GM18907 (cell line): ENCODE data around the gene DAB2.
"Not testable (repeated sequence)": the region's sequence is repeated elsewhere in the genome, so short reads cannot be mapped to it uniquely, and the experiment has no call there.

Source experiments
- ATAC-seq: cut with Tn5 transposase; IDR thresholded peaks from one replicate; pipeline ENCODE4 v1.9.1; 2021; ENCODE audit warnings: mild to moderate bottlenecking, moderate library complexity; ENCODE audit not compliant: unreplicated experiment

DAB2 gene

DNA sequence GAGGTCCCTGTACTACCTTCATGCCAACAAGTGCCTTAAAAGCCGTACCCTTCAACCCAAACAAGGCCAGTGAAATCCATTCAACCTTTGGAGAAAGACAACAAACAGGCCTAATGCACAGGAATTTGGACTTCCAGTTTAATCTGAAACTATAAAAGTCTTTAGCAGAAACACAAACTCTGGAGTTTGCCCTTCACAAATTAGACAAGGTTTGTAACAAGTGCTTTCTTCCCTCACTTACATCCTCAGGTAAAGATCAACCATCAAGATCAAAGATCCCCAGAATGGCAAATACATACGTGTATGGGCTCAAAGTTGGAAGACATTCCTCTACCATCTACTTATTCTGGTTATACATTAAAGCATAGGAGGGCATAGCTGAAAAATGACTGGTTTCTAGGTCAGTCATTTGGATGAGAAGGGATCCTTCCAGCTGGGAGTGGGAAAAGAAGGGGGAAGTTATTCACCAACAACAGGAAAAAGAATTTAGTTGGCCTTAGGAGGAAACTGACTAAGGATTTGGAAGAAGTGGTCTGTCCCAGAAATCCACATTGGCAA lies 2.0 kb downstream of the DAB2 start:
- no peak for ATAC-seq

DNA sequence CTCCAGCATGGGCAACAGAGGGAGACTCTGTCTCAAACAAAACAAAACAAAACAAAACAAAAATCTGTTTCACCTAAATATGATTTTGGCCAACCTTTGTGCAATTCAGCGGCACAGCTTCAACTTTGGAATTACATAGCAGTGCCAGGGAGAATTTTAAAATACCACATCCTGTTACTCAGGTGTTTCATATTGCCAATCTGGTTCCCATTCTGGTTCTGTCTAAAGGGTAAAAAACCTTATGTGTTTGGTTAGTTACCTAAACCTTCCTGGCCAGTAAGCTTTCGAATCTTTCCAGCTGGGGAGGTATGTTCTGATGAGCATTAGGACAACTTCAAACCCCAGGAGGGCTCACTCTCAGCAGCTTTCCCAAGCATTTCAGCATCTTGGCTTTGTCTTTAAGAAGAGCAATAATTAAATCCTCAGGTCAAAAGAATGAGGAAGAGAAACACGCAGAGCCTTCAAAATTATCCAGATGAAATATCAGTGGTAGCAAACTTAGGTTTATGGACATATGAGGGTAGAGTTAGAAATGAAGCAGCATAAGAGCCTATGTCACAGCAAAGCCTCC lies 2.7 kb downstream of the DAB2 start:
- ATAC-seq, result no peak

DNA sequence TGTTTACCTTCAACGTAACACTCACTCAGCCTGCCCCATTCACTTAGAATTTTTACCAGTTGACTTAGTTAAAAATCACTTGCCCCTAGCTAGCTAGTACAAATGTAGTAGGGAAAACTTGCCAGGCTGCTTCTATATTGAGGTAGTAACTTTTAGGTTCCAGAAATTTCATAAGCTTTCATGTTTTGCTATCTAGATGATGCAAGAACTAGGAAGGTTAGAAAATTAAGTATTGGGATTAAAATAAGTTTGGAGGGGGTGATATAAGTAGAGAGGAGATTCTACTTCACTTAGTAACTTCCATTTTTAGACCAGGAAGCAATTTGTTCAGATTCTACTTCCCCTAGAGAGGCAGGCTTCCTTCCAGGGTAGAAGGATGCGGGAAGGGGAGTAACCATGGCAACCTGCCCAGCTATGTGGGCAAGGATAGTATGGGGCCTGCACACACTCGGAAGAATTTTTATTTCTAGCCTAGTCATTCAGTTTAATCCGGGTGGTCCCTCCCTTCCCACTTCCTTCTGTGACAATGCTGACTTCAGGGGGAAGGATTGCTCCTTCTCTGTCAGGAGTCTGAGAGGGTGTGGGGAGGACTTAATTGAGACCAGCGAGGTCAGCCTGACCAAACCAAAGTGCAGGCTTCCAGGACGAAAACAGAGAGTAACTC lies 4.2 kb downstream of the DAB2 start:
- no peak for ATAC-seq

DNA sequence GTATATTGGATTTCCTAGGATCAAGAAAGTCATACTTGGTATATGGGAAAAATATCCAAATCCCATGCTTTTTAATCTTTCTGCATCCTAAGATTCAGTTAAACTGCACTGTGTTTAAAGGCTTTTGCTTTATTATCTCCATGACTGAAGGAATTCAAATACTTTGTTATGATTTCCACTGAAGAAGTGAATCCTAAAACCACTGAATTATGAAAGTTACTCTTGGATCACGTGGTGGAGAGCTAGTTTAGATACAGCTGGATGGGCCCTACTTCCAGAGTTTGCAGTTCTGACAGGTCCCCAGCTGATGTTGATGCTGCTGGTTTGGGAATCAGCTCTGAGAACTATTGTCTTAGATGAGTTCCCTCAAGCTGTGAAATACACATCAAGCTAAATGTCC lies 5.0 kb downstream of the DAB2 start:
- no peak for ATAC-seq

DNA sequence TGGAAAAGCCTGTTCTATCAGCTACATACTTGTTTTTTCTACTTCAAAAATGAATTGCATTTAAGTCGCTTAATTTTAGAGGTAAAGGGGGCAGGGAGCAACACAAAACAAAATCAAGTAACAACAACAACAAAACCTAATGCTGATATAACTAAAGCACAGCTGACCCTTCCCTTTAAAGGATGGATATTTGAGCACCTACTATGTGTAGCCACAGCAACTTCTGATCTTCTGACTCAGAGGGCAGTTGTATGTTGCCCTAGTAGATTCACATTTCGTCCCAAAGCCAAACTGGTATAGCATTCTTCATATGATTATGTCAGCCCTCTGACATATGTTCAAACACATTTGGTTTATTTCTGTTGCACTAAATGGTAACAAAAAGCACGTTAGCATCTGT lies 6.8 kb downstream of the DAB2 start:
- no peak for ATAC-seq

DNA sequence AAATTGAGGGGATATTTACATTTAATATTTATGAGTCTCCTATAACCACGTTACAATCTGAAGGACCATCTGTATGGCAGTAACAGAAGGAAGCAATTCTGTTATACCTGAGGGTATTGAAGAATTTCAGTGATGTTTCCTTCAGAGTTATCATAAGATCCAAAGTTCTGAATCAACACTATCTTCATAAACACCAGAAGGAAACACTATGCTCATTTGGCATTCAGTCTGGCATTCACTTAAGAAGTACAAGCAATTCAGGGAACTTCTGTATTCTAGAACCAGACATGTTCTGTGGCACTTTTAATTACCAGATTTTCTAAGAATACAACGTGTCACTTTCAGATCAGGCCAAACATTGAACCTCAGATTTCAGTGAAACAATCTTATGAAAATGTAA lies 9.6 kb downstream of the DAB2 start:
- no peak for ATAC-seq

DNA sequence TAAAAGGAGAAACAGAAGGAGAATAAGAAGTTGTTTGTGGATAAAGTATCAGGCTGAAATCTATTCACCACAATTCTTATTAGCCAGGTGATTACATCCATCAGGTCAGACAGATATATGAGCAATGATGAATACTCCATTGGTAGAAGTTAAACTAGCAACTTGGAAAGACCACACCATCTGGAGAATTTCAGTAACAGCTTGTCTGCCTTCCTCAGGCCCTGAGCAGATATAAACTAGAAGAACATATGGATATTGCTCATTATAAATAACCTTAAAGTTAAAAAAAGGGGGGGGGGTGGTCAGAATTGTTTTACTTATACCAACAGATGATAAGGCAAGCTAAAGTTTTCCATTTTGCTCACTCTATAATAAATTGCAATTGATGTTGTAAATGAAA lies 10.4 kb downstream of the DAB2 start:
- no peak for ATAC-seq

DNA sequence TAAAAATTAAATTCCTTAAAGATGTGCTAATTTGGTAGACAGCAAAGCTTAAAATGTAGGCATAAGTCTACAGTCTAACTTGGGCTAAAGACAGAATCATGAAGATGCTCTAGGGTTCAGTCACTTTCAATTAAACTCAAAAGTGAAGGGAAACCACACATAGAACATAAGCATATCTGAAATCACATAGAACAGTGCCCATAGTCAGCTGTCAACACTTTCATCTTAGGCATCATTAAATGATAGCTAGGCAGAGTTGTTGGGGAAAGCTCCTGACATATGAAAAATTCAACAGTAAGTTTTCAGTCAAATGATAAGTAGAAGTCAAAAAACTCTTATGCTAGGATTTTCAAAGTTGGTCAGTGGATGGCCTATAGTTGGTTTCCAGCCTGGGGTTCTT lies 11.0 kb downstream of the DAB2 start:
- ATAC-seq, result no peak

DNA sequence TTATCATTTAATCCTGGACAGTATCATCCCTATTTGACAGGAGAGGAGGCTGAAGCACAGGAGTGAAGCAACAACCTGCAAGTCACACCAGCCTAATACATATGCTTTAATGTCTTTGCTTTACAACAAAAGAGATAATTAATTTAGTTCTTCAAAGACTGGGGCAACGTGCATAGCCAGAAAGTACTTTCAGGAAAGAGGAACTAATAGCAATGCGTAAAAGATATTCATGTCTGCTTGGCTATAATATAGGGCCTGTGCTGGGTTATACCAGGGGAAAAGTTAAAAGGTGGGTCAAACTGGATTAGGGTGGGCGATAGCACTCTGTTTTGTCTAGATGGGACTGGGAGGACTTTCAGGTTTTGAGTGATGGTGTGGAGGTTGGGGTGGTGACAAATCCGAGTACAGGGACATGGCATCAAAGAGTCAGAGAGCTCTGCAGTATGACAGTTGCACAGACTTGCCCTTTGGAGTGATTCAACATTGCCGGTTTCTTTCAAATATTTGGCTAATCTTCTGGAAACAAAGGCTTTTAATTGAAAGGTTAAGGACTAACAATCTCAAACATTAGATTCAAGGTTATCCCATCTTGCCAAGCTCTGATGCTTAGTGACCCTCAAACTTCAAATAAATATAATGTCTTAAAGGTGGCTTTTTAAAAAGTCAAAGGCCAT lies 11.9 kb downstream of the DAB2 start:
- no peak for ATAC-seq

DNA sequence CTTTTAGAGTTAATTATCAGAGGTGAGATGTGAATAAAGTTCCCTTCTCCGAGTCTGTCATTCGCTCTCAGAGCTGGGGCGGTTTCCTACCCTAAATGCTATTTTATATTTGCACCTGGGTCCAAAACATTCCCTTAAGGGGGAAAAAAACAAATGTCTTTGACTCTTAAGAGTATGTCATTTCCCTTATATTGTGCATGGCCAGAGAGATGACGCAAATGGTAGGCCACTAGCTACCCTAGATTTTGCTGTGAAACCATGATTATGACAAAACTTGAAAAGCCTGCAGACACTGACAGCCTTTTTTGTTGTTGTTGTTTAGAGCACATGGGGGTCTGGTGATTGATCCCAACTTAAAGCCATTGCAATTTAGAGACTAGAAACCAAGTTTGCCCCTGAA lies 12.8 kb downstream of the DAB2 start:
- ATAC-seq, result no peak

DNA sequence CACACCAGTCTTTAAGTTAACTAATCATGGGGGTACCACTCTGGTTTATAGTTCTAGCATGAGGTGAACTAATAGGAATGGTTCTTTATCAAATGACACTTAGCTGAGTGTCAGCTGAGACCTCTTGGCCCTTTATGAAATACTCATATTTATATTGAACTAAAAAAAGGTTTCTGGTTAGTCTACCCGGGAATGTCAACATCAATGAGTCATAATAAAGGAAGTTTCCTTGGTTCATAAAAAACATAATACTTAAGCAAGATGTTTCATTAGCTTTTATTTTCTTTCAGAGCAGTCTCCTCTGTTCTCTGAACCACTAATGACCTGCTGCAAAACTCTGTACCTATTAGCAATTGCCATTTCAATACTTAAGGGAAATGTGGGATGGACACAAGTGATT lies 13.7 kb downstream of the DAB2 start:
- ATAC-seq, result no peak

DNA sequence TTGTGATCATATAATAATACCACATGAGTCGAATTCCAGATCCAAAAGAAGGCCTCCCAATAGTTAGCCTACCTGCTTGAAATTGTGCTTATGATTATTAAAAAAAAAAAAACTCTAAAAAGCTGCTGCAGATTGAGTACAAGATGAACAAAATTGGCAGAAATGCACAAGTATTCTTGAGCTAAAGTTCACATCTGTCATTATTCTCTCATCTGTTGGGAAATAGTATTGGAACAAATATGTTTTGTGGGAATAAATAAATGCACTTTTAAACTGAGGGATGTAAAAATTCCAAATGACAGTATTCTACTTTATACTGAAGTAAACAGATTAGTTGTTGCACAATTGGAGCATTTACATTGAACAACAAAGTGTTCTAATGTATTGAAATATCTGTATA lies 15.7 kb downstream of the DAB2 start:
- no peak for ATAC-seq

DNA sequence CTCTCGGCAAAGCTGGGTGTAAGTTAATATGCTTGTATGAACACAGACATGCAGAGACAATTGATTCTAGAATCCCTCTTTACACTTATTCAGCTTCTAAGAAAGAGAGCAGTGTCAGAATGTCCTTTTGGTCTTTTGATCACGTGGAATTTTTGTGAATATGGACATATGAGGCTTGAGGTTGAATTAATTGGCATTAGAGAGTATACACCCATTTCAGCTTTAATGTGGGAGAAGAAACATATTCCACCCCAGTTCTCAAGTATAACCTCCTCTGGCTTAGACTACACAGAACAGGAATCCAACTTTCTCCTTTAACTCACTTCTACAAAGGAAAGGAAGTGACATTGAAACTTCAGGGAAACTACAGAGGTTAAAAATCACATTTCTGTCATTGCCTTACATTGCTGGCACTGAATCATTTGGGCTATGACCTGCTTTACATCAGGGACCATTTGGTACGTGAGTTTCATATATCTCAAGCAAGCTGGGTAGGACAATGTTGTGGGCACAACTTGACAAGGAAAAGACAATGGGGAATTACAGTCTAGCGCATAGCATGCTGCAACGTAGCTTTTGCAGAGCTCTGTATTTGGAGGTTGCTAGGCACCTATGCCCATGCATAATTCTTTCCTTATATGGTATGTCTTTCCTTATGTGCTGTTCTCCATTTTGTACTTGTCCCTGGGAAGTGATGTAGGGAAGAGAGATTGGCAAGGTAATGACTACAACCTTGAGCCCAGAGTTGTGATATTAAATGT lies 19.5 kb downstream of the DAB2 start:
- ATAC-seq, result no peak

DNA sequence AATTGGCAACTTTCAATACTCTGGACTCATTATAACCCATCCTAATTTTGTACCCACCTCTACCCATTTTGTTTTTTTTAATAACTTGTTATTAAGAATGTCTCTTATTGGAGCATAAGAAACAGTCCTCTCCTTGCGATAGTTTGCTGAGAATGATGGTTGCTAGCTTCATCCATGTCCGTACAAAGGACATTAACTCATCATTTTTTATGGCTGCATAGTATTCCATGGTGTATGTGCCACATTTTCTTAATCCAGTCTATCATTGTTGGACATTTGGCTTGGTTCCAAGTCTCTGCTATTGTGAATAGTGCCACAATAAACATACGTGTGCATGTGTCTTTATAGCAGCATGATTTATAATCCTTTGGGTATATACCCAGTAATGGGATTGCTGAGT lies 21.0 kb downstream of the DAB2 start:
- ATAC-seq, result not testable (repeated sequence)

DNA sequence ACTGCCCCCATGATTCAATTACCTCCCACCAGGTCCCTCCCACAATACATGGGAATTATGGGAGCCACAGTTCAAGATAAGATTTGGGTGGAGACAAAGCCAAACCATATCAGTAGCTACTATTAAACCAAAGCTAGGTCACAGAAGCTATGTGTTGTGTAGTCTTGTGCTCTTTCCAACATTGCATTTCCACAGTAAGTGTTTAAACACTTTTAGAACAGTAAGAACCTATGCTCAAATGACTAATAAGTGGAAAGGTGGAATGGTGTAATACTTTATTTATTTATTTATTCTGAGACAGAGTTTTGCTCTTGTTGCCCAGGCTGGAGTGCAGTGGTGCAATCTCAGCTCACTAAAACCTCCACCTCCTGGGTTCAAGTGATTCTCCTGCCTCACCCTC lies 22.6 kb downstream of the DAB2 start:
- not testable (repeated sequence) for ATAC-seq

DNA sequence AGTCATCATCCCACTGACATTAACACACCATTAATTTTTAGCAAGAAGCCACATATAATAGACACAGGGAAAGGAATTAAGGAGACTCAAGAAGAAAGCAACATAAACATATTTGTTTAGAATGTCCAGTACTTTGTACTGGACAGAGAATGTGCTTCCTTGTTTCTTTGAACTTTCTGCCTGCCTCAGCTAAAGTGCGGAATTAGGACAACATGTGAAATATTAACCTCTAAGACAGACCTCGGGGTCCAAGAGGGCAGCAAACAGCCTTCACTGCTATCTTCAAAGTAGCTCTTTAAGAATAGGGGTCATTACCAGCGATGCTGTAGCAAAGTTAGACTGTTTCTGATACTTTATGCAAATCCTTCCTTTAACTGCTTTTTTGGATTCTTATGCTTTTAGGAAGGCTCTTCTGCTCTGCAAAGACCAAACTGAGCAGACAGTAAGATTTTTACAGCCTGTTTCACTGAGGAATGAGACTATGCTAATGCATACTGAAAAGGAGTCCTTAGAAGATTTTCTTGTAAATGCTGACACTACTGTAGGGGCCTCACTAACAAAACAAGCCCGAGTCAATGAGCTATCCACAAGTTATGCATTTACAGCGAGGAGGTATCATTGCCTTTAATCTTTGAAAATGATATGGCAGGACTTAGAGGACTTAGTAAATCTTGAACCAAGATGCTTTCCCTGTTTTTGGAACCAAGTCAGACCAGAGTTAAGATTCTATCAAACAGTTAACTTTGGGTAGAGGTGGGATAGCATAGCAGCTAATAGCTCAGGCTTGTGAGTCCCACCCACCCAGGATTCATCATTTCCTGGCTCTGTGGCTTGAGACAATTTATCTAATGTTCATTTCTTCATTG lies 23.8 kb downstream of the DAB2 start:
- no peak for ATAC-seq

DNA sequence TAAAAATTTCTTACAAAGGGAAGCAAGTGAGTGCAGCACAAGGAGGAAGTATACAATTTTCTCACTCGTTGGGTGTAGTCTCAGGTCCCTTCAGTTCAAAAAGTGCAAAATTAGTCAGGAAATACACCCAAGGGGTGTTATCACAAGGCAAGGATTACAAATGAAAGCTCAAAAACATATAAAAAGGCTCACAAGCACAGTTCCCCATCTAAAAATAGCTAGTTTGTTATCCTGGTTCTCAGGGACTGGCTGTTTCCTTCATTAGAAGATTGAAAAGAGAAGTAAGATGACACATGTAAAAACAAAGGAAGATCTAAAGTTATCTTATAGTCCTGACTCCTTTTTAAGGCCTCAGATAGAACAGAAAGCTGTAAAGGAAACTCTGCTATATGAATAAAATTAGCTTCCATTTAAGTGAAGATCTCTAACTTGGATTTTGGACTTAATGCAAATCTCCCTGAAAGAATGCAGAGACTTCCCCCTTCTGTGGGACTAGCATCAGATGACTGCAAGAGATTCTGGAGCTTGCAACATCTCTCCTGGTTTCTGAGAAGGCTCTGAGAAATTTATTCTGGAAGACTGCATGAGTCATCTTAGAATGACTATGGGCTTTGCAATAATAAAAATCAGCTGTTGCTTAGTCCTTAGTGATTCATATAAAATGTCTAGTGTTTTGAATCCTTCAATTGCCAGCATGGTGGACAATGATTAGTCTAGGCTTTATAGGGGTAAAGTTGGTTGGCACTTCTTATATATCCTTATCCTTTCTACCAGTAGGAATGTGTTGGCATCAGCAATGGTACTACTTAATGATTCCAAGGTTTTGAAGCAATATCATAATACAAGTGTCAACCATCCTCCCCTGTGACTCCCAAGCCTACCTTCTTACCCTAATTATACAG lies 25.4 kb downstream of the DAB2 start:
- no peak for ATAC-seq

DNA sequence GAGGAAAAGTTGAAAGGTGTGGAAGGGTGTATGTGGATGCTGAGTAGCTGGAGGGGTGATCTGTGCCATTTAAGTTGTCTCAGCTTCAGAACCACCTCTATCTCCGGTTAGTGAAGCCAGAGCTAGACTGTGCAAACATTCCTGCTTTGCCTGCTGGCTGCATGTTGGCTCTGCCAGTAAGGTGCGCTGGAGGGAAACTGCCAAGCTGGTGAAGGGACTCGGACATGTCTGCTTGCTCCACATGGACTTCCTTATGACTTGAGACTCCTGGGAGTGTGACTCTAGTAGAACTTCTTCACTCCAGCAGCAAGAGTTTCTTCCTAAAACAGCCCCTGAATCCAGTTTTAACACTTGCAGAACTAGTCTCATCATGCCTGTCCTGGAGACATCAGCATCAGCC lies 27.9 kb downstream of the DAB2 start:
- no peak for ATAC-seq

DNA sequence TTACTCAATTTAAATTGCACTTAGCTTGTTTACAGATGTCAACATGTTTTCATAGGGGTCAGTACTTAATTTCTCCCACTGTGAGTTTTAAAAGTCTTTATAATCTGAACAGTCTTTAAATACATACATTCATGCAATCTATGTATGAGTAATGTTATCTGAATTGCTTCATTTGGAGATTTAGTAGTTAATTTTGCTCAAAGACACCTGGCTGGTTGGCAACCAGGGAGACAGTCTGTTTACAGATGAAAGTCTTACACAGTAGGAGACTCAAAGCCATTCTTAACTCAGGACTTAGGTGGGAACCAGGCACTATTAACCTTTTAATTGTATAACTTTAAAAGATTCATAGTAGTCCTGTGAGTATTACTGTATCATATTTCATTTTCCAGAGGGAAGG lies 29.3 kb downstream of the DAB2 start:
- no peak for ATAC-seq

DNA sequence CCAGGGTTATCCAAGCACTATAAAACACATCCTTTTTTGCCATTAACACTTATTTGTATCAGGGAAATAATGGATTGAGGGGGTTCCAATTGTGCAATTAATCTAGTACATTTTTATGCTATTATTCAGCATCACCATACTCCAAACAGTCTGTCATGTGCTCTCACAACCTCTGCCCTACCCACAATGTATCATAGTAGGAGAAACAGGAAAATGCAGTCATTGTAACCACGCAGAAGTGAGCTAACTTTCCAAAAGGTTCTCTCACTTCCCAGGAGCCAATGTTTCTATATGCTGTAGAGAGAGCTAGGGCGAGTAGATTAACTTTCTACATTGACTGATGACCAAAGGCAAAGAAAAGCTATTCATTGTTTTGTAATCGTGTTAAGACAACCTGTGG lies 29.8 kb downstream of the DAB2 start:
- ATAC-seq, result no peak
